Measurements from ENCODE around the gene CEPT1. TPM values are rescaled to one million over a fixed set of nuclear protein-coding genes. Genes with fewer than 3 reads are reported as not detected.

The CEPT1 gene
- total and polyA plus RNA-seq, 8 donors: 4.6 to 71.4 (median 13.5) TPM

DNA sequence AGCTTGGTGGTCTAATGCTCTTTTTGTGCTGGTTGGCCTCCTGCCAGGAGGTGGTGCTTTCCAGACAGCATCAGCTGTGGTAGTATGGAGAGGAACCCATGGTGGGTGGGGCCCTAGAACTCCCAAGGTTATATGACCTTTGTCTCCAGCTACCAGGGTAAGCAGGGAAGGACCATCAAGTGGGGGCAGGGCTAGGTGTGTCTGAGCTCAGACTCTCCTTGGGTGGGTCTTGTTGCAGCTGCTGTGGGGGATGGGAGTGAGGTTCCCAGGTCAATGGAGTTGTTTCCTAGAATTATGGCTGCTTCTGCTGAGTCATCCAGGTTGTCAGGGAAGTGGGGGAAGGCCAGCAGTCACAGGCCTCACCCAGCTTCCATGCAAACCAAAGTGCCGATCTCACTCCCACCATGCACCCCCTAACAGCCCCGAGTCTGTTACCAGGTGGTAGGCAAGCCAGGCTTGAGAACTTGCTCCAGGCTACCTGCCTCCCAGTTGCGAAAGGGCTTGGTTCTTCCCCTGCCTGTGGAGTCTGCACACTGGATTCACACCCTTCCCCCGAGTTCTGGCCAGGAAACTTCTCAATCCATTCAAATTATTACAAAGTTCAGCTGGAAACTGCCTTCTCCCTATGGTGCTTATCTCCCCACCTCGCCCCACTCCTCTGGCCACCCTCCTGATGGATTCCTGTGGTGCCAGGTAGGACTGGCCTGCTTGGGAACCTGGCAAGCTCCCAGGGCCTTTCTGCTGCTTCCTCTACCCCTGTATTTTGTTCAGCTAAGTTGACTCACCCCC lies 38.0 kb upstream of the CEPT1 start:
- TF ChIP-seq POLR2A (IDR thresholded peaks at IDR 0.05): no peak
- no peak for TF ChIP-seq EP300 (IDR thresholded peaks at IDR 0.05)
- TF ChIP-seq POLR2AphosphoS5 (IDR thresholded peaks at IDR 0.05): no peak
- TF ChIP-seq, protein P1, sequence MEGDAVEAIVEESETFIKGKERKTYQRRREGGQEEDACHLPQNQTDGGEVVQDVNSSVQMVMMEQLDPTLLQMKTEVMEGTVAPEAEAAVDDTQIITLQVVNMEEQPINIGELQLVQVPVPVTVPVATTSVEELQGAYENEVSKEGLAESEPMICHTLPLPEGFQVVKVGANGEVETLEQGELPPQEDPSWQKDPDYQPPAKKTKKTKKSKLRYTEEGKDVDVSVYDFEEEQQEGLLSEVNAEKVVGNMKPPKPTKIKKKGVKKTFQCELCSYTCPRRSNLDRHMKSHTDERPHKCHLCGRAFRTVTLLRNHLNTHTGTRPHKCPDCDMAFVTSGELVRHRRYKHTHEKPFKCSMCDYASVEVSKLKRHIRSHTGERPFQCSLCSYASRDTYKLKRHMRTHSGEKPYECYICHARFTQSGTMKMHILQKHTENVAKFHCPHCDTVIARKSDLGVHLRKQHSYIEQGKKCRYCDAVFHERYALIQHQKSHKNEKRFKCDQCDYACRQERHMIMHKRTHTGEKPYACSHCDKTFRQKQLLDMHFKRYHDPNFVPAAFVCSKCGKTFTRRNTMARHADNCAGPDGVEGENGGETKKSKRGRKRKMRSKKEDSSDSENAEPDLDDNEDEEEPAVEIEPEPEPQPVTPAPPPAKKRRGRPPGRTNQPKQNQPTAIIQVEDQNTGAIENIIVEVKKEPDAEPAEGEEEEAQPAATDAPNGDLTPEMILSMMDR (IDR thresholded peaks at IDR 0.05): no peak
- DNase-seq: peak; percentile 8 to 73
- WGBS, 5 donors: 32 to 62% (median 42%) methylated on average over 5 of the region's 5 CpGs
- peak overlapping the region in 4 of 5 donors; percentile 5 to 74 (median 56) for H3K27ac ChIP-seq
- H3K4me3 ChIP-seq: no peak overlapping the region
- peaks cover 0 to 54% (median 29%) of the 10 kb centered on the region in 4 donors for H3K9me3 ChIP-seq
- intact Hi-C loops (cut with DNase I; ENCODE audit: low total_unique reads): no loop called here
- no peaks in the 10 kb centered on the region for H3K27me3 ChIP-seq
- H3K36me3 ChIP-seq: no peaks in the 10 kb centered on the region
- H3K4me1 ChIP-seq: no peaks in the 10 kb centered on the region

DNA sequence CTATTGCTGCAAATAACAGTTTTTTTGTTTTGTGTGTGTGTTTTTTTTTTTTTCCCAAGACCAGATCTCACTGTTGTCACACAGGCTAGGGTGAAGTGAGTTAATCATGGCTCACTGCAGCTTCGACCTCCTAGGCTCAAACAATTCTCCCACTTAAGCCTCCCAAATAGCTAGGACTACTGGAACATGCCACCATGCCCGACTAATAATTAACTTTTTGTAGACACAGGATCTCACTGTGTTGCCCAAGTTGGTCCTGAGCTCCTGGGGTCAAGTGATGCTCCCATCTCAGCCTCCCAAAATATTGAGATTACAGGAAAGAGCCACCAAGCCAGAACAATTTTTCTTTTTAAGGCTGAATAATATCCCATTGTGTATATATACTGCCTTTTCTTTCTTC lies 35.0 kb upstream of the CEPT1 start:
- intact Hi-C loops (cut with DNase I; ENCODE audit: low total_unique reads): no loop called here
- WGBS, 5 donors: 83 to 88% (median 87%) methylated on average over 2 of the region's 2 CpGs
- Histone ChIP-seq H3K9me3 (peaks cover 0 to 46% (median 9%) of the 10 kb centered on the region in 4 donors), H3K27me3 (no peaks in the 10 kb centered on the region), H3K36me3 (no peaks in the 10 kb centered on the region), H3K27ac (no peak overlapping the region), H3K4me3 (no peak overlapping the region), H3K4me1 (peaks cover 0 to 1% (median 0%) of the 10 kb centered on the region in 4 donors)
- no peak for TF ChIP-seq POLR2A (IDR thresholded peaks at IDR 0.05)
- no peak for TF ChIP-seq EP300 (IDR thresholded peaks at IDR 0.05)
- TF ChIP-seq, protein P1 (IDR thresholded peaks at IDR 0.05): no peak
- TF ChIP-seq POLR2AphosphoS5 (IDR thresholded peaks at IDR 0.05): no peak
- DNase-seq: no peak

DNA sequence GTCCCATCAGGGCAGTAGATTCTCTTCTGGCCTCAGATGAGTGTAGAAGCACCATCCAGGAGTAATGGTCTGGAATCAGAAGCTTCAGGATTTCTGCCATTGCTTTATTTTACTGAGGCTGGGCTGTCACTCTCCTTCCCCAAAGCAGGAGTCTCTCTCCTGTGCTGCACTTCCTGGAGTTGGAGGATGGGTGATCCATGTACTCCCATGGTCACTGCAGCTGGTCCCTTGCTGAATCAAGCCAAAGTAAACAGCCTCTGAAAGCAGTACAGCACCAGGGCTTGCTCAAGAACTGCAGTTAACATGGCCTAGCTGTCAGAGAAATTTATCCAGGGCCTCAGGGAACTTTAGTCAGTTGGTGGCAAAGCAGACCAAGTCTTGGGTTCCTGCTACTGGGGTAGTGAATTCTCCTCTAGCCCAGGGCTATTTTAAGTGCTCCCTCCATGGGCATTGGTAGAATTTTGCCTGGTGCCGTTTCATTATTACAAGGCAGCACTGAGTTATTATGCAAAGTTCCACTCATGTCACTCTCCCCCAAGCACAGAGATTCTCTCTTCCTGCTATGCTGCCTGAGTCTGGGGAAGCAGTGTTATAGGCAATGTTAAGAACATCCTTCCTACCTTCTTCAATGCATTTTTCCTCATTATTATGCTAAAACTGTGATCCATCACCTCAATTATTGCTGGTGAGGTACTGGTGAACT lies 29.7 kb upstream of the CEPT1 start:
- peak; percentile 40 to 76 for DNase-seq
- peaks cover 0 to 21% (median 5%) of the 10 kb centered on the region in 4 donors for H3K9me3 ChIP-seq
- intact Hi-C loops (cut with DNase I; ENCODE audit: low total_unique reads): no loop called here
- H3K4me3 ChIP-seq: no peak overlapping the region
- peaks cover 0 to 6% (median 5%) of the 10 kb centered on the region in 4 donors for H3K4me1 ChIP-seq
- H3K27me3 ChIP-seq: no peaks in the 10 kb centered on the region
- TF ChIP-seq POLR2A (IDR thresholded peaks at IDR 0.05) (no peak), EP300 (IDR thresholded peaks at IDR 0.05) (no peak), POLR2AphosphoS5 (IDR thresholded peaks at IDR 0.05) (peak in 2 of 3 donors; percentile 54 to 87)
- TF ChIP-seq, protein P1 (IDR thresholded peaks at IDR 0.05): no peak
- H3K27ac ChIP-seq: peak overlapping the region; percentile 26 to 49 (median 34)
- H3K36me3 ChIP-seq: peaks cover 0 to 20% (median 10%) of the 10 kb centered on the region in 4 donors
- 43 to 58% (median 56%) methylated on average over 1 of the region's 1 CpG for WGBS, 5 donors

DNA sequence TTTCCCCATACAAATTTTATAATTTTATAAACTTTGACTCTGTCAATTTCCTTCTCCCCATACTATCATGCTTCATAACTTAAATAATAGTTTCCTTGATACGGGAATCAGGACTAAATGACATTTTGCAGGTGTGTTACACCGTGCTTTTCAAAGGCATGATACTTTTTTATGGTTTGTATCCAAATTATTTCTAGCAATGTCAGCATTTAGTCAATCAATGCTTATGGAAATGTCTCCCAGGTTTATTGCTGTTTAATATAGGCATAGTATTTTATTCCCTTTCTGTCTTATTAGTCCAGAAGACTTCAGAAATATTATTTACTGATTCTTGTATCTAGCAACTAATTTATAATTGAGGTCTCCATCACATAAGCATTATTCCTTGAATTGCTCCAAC lies 23.5 kb upstream of the CEPT1 start:
- H3K27me3 ChIP-seq: no peaks in the 10 kb centered on the region
- H3K27ac ChIP-seq: no peak overlapping the region
- no peaks in the 10 kb centered on the region for H3K9me3 ChIP-seq
- TF ChIP-seq POLR2AphosphoS5 (IDR thresholded peaks at IDR 0.05): no peak
- TF ChIP-seq, protein P1 (IDR thresholded peaks at IDR 0.05): no peak
- TF ChIP-seq POLR2A (IDR thresholded peaks at IDR 0.05): no peak
- no peak for TF ChIP-seq EP300 (IDR thresholded peaks at IDR 0.05)
- DNase-seq: no peak
- intact Hi-C loops (cut with DNase I; ENCODE audit: low total_unique reads): no loop called here
- H3K4me1 ChIP-seq: no peaks in the 10 kb centered on the region
- peaks cover 8 to 69% (median 57%) of the 10 kb centered on the region in 4 donors for H3K36me3 ChIP-seq
- no peak overlapping the region for H3K4me3 ChIP-seq
- 92 to 99% (median 96%) methylated on average over 2 of the region's 2 CpGs for WGBS, 5 donors
